H7 (cell line): ENCODE measurements around the gene MOGAT1. TPM values are rescaled to one million over a fixed set of nuclear protein-coding genes. Genes with fewer than 3 reads are reported as not detected.
"Not testable (repeated sequence)": the region's sequence is repeated elsewhere in the genome, so short reads cannot be mapped to it uniquely, and the experiment has no call there.

Source experiments
- DNase-seq: peaks from one replicate; pipeline ENCODE4 v3.0.0; 2012
- H3K27me3 ChIP-seq: 2 replicates; pipeline ENCODE4 v1.6.0; 2011; ENCODE audit warnings: mild to moderate bottlenecking, low read length; ENCODE audit not compliant: control insufficient read depth, insufficient read depth
- H3K36me3 ChIP-seq: replicated peaks from 2 replicates; pipeline ENCODE4 v1.5.1; 2011; ENCODE audit warnings: low read length; ENCODE audit not compliant: control insufficient read depth, insufficient read depth
- H3K4me3 ChIP-seq: 2 replicates; pipeline ENCODE4 v1.5.1; 2011; ENCODE audit warnings: low read depth, mild to moderate bottlenecking, control low read depth, low read length, moderate library complexity; ENCODE audit not compliant: insufficient read depth
- total RNA-seq: library from RNA; depleted of rRNA; stranded (reverse); fragments of >200 nt; shearing (Covaris generic); gene quantifications from 2 replicates; pipeline ENCODE4 v1.2.3, GENCODE V29; 2014

MOGAT1 gene
- total RNA-seq, 1 experiment from 2014 or later = not detected

DNA sequence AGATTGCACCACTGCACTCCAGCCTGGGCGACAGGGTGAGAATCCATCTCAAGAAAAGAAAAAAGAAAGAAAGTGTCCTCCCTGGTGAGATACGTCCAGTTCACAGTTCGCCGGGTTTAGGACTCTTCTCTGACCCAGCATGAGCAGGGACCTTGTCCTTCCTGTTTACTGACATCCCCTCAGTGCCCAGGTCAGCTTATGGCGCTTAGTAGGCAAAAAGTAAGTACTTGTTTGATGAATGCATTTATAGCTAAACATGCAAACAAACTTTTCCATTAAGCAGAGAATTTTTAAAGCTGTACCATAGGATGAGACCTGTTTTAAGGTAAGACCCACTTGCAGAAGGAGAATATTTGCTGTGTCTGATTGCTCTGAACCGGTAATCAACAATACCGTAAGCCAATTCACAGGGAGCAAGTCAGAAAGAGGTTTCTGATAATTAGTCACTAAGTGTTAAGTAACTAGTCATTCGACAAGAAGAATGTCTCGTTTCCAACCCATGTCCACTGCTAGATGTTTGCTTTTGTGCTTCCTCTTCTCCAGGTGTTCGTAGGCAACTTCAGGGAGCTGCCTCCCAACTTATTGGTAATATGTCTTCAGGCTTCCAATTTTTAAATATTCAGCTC is 40.0 kb downstream of the MOGAT1 start:
- no peaks in the 10 kb centered on the region for H3K27me3 ChIP-seq
- no peak for DNase-seq
- H3K36me3 ChIP-seq = no peaks in the 10 kb centered on the region
- no peak overlapping the region for H3K4me3 ChIP-seq

DNA sequence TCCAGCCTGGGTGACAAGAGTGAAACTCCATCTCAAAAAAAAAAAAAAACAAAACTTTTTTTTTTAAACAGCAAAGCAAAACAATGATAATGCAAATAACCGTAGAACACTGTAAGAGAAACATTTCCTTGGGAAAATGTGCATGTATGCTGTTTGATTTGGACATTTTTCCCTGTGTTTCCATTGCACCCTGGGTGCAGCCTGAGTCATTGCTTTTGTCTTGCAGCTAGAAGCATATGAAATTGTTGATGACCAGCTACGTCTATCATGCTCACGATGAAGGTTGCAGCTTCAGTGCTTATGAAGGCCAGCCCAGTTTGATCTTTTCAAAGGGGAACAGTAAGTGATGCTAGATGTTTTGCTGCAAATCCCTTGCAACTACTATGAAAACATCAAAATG is 41.5 kb downstream of the MOGAT1 start:
- no peaks in the 10 kb centered on the region for H3K36me3 ChIP-seq
- DNase-seq = no peak
- H3K4me3 ChIP-seq = no peak overlapping the region
- H3K27me3 ChIP-seq = no peaks in the 10 kb centered on the region

DNA sequence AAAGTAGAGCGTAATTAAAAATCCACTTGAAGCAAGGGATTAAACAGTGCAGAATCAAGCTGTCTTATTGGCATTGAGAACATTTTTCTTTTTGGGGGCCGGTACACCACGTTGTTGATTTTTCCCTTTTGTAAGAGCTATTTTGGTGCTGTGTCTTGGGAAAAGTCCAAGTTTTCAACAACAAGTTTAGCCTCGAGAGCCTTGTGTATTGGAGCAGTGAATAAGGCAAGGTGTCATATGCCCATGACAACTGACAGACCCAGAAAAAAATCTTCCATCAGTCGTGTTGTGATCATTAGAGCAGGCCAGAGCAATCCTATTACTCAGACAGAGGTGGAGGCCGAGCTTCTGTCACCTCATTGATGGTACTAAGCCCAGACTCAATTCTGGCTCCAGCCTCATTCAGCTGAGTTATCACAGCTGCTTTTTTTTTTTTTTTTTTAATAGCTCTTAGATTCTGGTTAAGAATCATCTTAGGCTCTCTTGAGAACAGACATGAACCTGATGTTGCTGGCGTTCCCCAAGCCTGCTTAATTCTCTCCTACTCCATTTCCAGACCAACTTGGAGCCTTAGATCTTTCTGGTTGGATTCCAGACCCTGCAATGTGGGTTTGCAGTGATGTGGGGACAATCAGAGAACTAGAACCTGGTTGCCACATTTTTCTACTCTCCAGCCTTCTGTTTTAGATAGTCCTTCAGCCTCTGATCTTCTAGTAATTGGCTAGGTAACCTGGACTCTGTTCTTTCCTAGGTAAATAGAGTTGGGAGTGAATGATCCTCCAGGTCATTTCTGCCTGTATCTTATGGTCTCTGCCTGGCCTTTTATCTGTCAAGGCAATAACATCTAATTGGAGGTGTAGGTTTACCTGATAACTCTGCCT is 43.1 kb downstream of the MOGAT1 start:
- DNase-seq = no peak
- H3K36me3 ChIP-seq = no peaks in the 10 kb centered on the region

DNA sequence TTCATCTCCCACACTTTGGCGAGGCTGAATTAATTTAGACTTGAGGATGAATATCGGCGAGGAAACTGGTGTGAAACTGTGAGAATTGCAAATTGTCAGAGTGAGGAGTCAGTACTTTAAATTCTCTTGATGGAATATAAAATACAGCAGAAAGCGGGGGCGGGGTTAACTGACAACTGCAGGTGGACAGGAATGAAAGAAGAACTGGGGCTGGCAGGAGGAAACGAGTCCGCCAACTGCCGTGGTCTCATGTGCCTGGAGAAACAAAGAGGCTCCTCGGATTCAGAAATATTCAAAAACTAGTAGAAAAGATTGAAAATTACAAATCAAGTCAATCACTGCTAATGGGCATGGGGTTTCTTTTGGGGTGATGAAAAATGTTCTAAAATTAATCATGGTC is 44.3 kb downstream of the MOGAT1 start:
- no peak overlapping the region for H3K4me3 ChIP-seq

More for the DNA sequence above, 43.1 kb downstream of the MOGAT1 start:
- no peaks in the 10 kb centered on the region for H3K27me3 ChIP-seq
- H3K4me3 ChIP-seq = no peak overlapping the region

DNA sequence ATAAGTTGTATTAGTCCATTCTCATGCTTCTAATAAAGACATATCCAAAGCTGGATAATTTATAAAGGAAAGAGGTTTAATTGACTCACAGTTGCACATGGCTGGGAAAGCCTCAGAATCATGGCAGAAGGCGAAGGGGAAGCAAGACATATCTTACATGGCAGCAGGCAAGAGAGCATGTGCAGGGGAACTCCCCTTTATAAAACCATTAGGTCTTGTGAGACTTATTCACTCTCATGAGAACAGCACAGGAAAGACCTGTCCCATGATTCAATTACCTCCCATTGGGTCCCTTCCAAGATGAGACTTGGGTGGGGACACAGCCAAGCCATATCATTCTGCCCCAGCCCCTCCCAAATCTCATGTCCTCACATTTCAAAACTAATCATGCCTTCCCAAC is 48.3 kb downstream of the MOGAT1 start:
- H3K27me3 ChIP-seq, H3K4me3 ChIP-seq, DNase-seq, H3K36me3 ChIP-seq: not testable (repeated sequence)

More for the DNA sequence above, 44.3 kb downstream of the MOGAT1 start:
- Histone ChIP-seq H3K27me3 (no peaks in the 10 kb centered on the region), H3K36me3 (no peaks in the 10 kb centered on the region)
- DNase-seq = no peak

DNA sequence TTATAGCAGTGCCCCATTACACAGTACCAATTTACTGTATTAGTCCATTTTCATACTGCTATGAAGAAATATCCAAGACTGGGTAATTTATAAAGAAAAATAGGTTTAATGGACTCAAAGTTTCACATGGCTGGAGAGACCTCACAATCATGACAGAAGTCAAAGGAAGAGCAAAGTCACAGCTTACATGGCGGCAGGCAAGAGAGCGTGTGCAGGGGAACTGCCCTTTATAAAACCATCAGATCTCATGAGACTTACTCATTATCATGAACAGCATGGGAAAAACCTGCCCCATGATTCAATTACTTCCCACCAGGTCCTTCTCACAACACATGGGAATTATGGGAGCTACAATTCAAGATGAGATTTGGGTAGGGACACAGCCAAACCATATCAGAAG is 50.1 kb downstream of the MOGAT1 start:
- H3K36me3 ChIP-seq, H3K27me3 ChIP-seq, DNase-seq, H3K4me3 ChIP-seq: not testable (repeated sequence)

DNA sequence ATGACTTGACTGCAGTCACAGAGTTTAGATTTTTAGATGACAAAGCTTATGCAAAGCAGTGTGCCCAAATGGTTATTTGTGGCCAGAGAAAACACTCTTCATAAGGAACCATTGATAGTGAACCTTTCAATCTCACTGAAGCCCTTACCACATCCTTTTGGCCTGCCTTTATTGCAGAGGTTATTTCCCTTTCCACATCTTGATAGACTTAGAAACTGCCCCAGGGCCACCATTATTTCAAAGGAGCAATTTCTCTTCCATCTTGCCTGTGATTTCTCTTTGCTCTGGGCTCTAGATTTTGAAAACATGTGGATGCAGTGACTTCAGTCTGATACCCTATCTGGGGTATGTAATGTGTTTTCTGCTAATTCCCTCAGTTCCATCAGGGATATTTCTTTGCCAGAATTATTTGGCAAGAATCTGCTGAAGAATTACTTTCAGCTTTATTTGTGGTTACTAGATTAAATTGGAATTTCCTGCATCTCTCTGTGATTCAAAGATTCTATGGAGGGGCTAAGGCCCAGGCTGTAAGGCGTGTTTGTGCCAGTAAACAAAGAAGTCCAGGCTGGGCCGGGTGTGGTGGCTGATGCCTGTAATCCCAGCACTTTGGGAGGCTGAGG is 51.0 kb downstream of the MOGAT1 start:
- DNase-seq = no peak
- no peak overlapping the region for H3K4me3 ChIP-seq

DNA sequence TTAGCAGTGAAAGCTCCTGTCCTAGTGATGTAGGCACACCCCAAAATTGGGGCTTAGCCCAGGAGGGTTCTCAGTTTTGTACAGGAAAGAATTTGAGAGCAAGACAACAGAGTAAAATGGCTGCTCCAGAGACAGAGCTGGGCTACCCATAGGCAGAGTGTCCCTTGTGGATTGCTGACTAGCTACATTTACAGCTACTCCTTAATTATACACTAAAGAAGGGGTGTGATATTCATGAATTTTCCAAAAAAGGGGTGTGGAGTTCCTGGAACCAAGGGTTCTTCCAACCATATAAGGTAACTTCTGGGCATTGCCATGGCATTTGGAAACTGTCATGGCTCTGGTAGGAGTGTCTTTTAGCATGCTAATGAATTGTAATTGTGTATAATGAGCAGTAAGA is 52.8 kb downstream of the MOGAT1 start:
- no peak overlapping the region for H3K4me3 ChIP-seq
- no peak for DNase-seq
- no peaks in the 10 kb centered on the region for H3K27me3 ChIP-seq
- H3K36me3 ChIP-seq = no peaks in the 10 kb centered on the region

More for the DNA sequence above, 51.0 kb downstream of the MOGAT1 start:
- Histone ChIP-seq H3K36me3 (no peaks in the 10 kb centered on the region), H3K27me3 (no peaks in the 10 kb centered on the region)

DNA sequence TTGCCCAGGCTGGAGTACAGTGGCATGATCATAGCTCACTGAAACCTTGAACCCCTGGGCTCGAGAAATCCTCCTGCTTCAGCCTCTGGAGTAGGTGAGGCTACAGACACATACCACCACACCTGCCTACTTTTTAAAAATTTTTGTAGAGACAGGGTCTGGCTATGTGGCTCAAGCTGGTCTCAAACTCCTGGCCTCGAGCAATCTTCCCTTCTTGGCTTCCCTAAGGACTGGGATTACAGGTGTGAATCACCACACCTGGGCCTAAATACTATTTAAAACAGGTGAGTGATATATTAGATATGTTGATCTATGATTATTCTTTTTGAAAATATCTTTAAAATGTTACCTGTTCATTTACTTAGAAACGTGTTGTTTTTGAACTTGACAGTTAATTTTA is 57.2 kb downstream of the MOGAT1 start:
- H3K4me3 ChIP-seq = no peak overlapping the region

DNA sequence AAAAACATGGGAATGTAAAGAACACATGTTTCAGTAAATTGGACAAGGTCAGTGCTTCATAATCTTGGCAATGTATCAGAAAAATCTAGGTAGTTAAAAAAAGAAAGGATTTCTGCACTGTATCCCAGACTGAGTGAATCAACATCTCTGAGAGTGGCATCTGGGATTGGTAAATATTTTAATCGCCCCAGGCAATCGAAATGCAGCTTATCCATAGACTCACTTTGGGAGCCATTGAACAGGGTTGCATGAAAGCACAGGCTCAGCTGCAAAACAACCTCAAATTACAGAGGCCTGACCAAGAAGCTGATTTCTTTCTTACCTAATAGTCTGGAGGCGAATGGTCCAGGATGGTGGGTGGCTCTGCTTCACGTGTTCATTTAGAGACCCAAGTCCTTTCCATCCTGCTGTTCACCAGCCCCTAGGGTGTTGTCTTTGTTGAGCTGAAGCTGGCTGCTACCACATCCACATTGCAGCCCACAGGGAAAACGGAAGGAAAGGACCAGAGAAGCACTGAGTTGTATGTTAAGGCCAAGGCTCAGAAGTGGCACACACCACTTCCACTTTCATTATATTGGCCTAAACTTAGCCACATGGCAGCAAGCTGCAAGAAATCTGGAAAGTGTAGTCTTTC is 59.0 kb downstream of the MOGAT1 start:
- no peak overlapping the region for H3K4me3 ChIP-seq
- H3K27me3 ChIP-seq = no peaks in the 10 kb centered on the region
- DNase-seq = no peak
- H3K36me3 ChIP-seq = no peaks in the 10 kb centered on the region

More for the DNA sequence above, 57.2 kb downstream of the MOGAT1 start:
- no peaks in the 10 kb centered on the region for H3K36me3 ChIP-seq
- H3K27me3 ChIP-seq = no peaks in the 10 kb centered on the region
- DNase-seq = no peak

DNA sequence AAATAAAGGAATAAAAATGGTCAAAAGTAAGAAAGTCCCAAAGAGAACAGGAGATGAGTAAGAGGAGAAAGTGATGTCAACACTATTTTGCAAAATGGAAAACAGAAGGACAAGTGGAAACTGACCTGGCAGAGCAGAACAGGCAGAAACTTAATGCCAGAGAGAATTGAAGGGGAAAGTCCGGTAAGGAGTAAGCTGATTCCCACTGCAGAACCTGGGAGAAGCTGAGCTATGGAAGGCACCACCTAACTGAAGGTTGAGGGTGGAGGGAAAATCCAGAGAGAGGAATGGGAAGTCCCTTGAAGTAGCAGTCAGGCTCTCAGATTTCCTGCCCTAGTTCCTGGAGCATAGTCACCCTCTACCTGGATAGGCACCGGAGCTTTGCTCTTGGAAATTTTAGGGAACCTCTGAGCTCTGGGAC is 59.8 kb downstream of the MOGAT1 start:
- H3K4me3 ChIP-seq = no peak overlapping the region
- H3K36me3 ChIP-seq = no peaks in the 10 kb centered on the region
- no peaks in the 10 kb centered on the region for H3K27me3 ChIP-seq
- no peak for DNase-seq

DNA sequence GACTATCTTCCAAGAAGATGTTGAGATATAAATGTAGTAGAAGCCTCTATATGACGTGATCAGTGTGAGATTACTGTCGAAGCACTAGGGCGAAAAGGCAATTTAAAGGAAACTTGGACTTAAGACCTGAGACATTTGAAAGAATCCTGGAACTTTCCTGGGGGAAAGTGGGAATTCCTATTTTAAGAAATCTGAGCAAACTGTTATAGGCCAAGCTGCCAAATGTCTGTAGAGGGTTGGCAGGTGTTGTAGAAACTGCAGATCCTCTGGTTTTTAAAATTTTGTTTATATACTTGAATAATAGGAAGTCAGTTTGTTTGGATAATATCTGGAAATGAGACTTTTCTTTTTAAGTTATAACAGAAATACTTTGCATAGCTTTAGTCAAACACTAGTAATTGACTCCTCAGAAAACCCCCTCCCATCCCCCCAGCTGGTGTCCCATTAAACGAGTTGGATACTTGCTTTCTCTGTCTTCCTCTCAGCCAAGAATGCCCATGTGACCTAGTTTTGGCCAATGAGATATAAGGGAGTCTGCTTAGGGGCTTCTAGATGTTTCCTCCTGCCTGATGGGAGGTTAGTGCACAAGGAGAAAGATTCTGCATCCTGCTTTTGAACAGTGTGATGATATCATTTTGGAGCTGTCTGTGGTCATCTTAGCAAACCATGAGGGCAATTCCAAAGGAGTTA is 61.2 kb downstream of the MOGAT1 start:
- no peaks in the 10 kb centered on the region for H3K36me3 ChIP-seq
- H3K27me3 ChIP-seq = no peaks in the 10 kb centered on the region
- H3K4me3 ChIP-seq = no peak overlapping the region
- no peak for DNase-seq

DNA sequence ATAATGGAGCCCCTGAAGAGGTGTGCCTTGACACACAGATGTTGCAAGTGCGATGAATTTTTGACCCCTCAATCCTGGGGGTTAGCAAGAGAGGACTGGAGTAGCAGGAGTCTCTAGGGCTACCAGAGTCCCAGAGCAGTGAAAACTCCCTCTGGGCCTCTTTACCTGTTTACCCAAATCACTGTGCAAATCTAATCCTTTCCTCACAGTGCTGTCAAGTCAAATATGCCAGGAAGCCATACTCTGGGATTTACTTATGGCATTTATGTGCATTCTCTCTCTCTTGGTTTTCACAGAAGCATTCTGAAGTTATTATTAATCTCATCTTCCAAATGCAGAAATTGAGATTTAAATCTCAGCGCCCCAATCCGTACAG is 62.0 kb downstream of the MOGAT1 start:
- H3K27me3 ChIP-seq = no peaks in the 10 kb centered on the region
- DNase-seq = no peak
- H3K4me3 ChIP-seq = no peak overlapping the region
- H3K36me3 ChIP-seq = no peaks in the 10 kb centered on the region
